Keratinocyte (primary cell): ENCODE measurements around the gene NOP14. TPM values are rescaled to one million over a fixed set of nuclear protein-coding genes. Genes with fewer than 3 reads are reported as not detected.
A peak's percentile ranks its signal among the peaks of the same experiment; 100 is the strongest.

Experiments used
- DNase-seq: peaks from one replicate; pipeline ENCODE4 v3.0.0-alpha.2; 2011; ENCODE audit warnings: low read depth, missing footprints, low spot score
- FAIRE-seq: peaks from 2 replicates; lab custom pipeline; 2011; peaks lifted over from hg19 to GRCh38; lab: Jason Lieb, UNC
- H2AFZ ChIP-seq: 2 replicates; pipeline ENCODE4 v1.6.0; 2012; ENCODE audit warnings: low read length, control low read depth, inconsistent platforms; ENCODE audit not compliant: control insufficient read depth
- H3K27ac ChIP-seq: 2 replicates; pipeline ENCODE4 v1.5.1; 2011; ENCODE audit warnings: low read length; ENCODE audit not compliant: control insufficient read depth, insufficient read depth
- H3K27me3 ChIP-seq: 3 replicates; pipeline ENCODE4 v1.6.0; 2011; ENCODE audit warnings: low read length; ENCODE audit not compliant: control insufficient read depth, insufficient read depth; ENCODE audit errors: extremely low read depth
- H3K36me3 ChIP-seq, 2 experiments: 2 replicates in 1 of 2; 3 replicates in 1 of 2; pipeline ENCODE4 v1.5.1; 2011; ENCODE audit warnings: low read length in 2 of 2, mild to moderate bottlenecking in 1 of 2; ENCODE audit not compliant: control insufficient read depth in 2 of 2, insufficient read depth in 2 of 2; ENCODE audit errors: extremely low read depth in 1 of 2
- H3K4me1 ChIP-seq: 3 replicates; pipeline ENCODE4 v1.5.1; 2011; ENCODE audit warnings: low read length; ENCODE audit not compliant: control insufficient read depth, insufficient read depth; ENCODE audit errors: extremely low read depth
- H3K4me2 ChIP-seq: 3 replicates; pipeline ENCODE4 v1.6.0; 2011; ENCODE audit warnings: low read depth, low read length; ENCODE audit not compliant: control insufficient read depth, insufficient read depth; ENCODE audit errors: extremely low read depth
- H3K4me3 ChIP-seq, 3 experiments: fragments of 200-600 bp in 1 of 3; sonication (generic) in 1 of 3; 2 replicates in 2 of 3; 3 replicates in 1 of 3; pipeline ENCODE4 v1.5.1; 2011 to 2016; ENCODE audit warnings: low read length in 3 of 3, mild to moderate bottlenecking in 3 of 3, control low read depth in 2 of 3, inconsistent platforms in 1 of 3, low read depth in 1 of 3, mixed read lengths in 1 of 3, mixed run types in 1 of 3, moderate library complexity in 1 of 3; ENCODE audit not compliant: control insufficient read depth in 2 of 3, insufficient read depth in 2 of 3; ENCODE audit errors: extremely low read depth in 1 of 3
- H3K79me2 ChIP-seq: 2 replicates; pipeline ENCODE4 v1.6.0; 2012; ENCODE audit warnings: low read length; ENCODE audit not compliant: control insufficient read depth, insufficient read depth
- H3K9ac ChIP-seq: 3 replicates; pipeline ENCODE4 v1.6.0; 2011; ENCODE audit warnings: low read length; ENCODE audit not compliant: control insufficient read depth, insufficient read depth; ENCODE audit errors: extremely low read depth
- H3K9me1 ChIP-seq: 3 replicates; pipeline ENCODE4 v1.6.0; 2011; ENCODE audit warnings: low read length; ENCODE audit not compliant: control insufficient read depth, insufficient read depth; ENCODE audit errors: extremely low read depth
- H3K9me3 ChIP-seq: 2 replicates; pipeline ENCODE4 v1.5.1; 2012; ENCODE audit warnings: low read depth, low read length; ENCODE audit not compliant: control insufficient read depth
- H4K20me1 ChIP-seq: 3 replicates; pipeline ENCODE4 v1.6.0; 2011; ENCODE audit warnings: low read length; ENCODE audit not compliant: control insufficient read depth, insufficient read depth; ENCODE audit errors: extremely low read depth
- EZH2 ChIP-seq: IDR thresholded peaks from one replicate; pipeline ENCODE4 v1.6.1; 2012; ENCODE audit warnings: inconsistent platforms, mild to moderate bottlenecking, low read length, moderate library complexity
- dilution Hi-C: fragments of 300-500 bp; cut with MboI; formaldehyde crosslinking; loops from one replicate; pipeline ENCODE4 v1.7.0; 2020; ENCODE audit warnings: low sequenced_read_pairs; ENCODE audit not compliant: extremely low pct_ligation_motif_present
- polyA plus RNA-seq, 5 experiments: library from polyadenylated mRNA; depleted of rRNA in 3 of 5; stranded (reverse) in 3 of 5; stranded (forward) in 1 of 5; unstranded in 1 of 5; fragments of >200 nt; gene quantifications; 1 replicate in 1 of 5; 2 replicates in 3 of 5; 3 replicates in 1 of 5; pipeline versions ENCODE4 v1.2.1 to v1.2.3, GENCODE V29; 2011 to 2012; ENCODE audit warnings: missing spikeins in 2 of 5, low read depth in 1 of 5, low replicate concordance in 1 of 5
- TF ChIP-seq, protein P1 (sequence below), 3 experiments: IDR thresholded peaks in 1 of 3; conservative IDR thresholded peaks in 1 of 3; optimal IDR thresholded peaks in 1 of 3; 2 replicates in 2 of 3; 3 replicates in 1 of 3; pipeline versions ENCODE3 to v1.5.1; 2011; ENCODE audit warnings: low read length in 3 of 3, mild to moderate bottlenecking in 3 of 3, moderate library complexity in 2 of 3, control low read depth in 1 of 3, inconsistent platforms in 1 of 3; ENCODE audit not compliant: insufficient read depth in 2 of 3; ENCODE audit errors: extremely low read depth in 1 of 3

Gene NOP14
- polyA plus RNA-seq, 1 donor (not counting 4 experiments of a cell fraction or from before 2014, with no cell fraction given): 21.8 TPM

GRCh38 chr4:3010998-3011397 is 47.8 kb upstream of the NOP14 start:
- peak overlapping the region; percentile 82 for H3K9ac ChIP-seq
- H3K4me1 ChIP-seq: peaks cover 18% of the 10 kb centered on the region
- DNase-seq: no peak
- peak overlapping the region; percentile 99 for H3K27ac ChIP-seq
- no peak overlapping the region for H2AFZ ChIP-seq
- no peaks in the 10 kb centered on the region for H3K36me3 ChIP-seq
- H3K79me2 ChIP-seq: no peaks in the 10 kb centered on the region
- H3K4me3 ChIP-seq: no peak overlapping the region
- TF ChIP-seq EZH2: no peak
- TF ChIP-seq, protein P1, sequence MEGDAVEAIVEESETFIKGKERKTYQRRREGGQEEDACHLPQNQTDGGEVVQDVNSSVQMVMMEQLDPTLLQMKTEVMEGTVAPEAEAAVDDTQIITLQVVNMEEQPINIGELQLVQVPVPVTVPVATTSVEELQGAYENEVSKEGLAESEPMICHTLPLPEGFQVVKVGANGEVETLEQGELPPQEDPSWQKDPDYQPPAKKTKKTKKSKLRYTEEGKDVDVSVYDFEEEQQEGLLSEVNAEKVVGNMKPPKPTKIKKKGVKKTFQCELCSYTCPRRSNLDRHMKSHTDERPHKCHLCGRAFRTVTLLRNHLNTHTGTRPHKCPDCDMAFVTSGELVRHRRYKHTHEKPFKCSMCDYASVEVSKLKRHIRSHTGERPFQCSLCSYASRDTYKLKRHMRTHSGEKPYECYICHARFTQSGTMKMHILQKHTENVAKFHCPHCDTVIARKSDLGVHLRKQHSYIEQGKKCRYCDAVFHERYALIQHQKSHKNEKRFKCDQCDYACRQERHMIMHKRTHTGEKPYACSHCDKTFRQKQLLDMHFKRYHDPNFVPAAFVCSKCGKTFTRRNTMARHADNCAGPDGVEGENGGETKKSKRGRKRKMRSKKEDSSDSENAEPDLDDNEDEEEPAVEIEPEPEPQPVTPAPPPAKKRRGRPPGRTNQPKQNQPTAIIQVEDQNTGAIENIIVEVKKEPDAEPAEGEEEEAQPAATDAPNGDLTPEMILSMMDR (optimal IDR thresholded peaks at IDR 0.05 in 1 of 3, IDR thresholded peaks at IDR 0.05 in 1 of 3, conservative IDR thresholded peaks at IDR 0.05 in 1 of 3; ENCODE audit: extremely low read depth in 1 of 3, insufficient read depth in 2 of 3, low read length in 3 of 3): no peak
- H4K20me1 ChIP-seq: no peaks in the 10 kb centered on the region
- H3K9me1 ChIP-seq: no peaks in the 10 kb centered on the region
- dilution Hi-C loops: no loop called here
- FAIRE-seq: no peak
- no peaks in the 10 kb centered on the region for H3K9me3 ChIP-seq
- H3K4me2 ChIP-seq: peak overlapping the region; percentile 61
- no peaks in the 10 kb centered on the region for H3K27me3 ChIP-seq

DNA sequence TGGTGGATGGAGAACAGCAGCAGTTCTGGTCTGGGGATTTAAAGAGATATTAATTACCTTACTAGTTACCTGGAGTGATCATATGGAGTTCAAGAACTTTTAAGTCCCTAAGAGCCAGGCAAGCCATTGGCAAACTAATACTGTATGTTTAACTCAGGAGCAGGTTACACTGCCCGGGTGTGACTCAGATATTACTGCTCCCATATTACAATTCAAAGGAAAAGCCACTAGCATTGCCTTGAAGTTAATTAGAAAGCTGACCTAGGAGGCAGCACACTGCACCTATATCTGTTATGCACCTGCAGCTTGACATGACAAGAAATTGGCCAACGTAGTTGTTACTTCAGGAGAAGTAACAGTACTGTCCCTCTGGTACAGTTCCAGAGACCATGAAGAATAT is 47.4 kb upstream of the NOP14 start:
- no peaks in the 10 kb centered on the region for H3K9me1 ChIP-seq
- no peaks in the 10 kb centered on the region for H3K27me3 ChIP-seq
- no peaks in the 10 kb centered on the region for H3K79me2 ChIP-seq
- peak overlapping the region; percentile 99 for H3K27ac ChIP-seq
- no peaks in the 10 kb centered on the region for H3K36me3 ChIP-seq
- DNase-seq (no peak), FAIRE-seq (peak; percentile 41)
- H3K9me3 ChIP-seq: no peaks in the 10 kb centered on the region
- H2AFZ ChIP-seq: no peak overlapping the region
- H3K9ac ChIP-seq: peak overlapping the region; percentile 82
- H4K20me1 ChIP-seq: no peaks in the 10 kb centered on the region
- H3K4me3 ChIP-seq: no peak overlapping the region
- dilution Hi-C loops: no loop called here
- peak overlapping the region; percentile 61 for H3K4me2 ChIP-seq
- H3K4me1 ChIP-seq: peaks cover 18% of the 10 kb centered on the region
- TF ChIP-seq EZH2: no peak
- TF ChIP-seq, protein P1 (optimal IDR thresholded peaks at IDR 0.05 in 1 of 3, IDR thresholded peaks at IDR 0.05 in 1 of 3, conservative IDR thresholded peaks at IDR 0.05 in 1 of 3; ENCODE audit: extremely low read depth in 1 of 3, insufficient read depth in 2 of 3, low read length in 3 of 3): no peak
